ENCODE measurements around the gene GPR132. TPM values are rescaled to one million over a fixed set of nuclear protein-coding genes. Genes with fewer than 3 reads are reported as not detected.
A peak's percentile ranks its signal among the peaks of the same experiment; 100 is the strongest.

The GPR132 gene
- total and polyA plus RNA-seq, 11 donors = 0.27 to 5.3 (median 0.75) TPM

DNA sequence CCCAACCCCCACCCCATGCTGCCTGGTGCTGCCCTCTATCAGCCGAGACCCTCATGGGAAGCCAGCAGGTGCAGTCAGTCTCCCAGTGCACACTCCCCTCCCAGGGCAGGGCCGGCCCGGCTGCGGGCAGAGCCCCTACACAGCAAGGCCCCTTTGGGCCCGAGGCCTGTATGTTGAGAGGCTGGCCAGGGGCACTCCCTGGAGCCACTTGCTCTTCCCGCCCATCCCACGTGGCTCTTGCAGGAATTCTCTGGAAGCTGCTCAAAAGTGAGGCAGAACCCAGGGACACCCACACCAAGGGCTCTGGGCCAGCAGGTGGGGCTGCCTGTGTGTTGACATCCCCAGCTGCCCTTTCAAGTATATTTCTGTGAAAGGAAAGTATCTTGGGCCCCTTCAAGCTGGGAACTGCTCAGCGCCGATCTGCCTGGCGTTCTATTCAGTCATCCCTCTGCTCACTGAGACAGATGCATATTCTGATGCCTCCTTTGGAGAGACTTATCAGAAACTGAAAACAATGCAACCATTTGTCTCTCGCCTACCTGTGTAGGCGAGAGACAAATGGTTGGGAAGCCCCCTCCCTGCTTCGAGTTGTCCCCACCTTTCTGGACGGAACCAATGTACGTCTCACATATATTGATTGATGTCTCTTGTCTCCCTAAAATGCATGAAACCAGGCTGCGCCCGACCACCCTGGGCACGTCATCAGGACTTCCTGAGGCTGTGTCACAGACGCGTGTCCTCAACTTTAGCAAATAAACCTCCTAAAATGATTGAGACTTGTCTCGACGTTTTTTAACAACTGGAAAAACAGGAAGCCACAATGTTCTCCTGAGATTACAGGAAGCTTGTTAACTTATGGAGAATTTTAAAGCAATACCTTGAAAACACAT is 6.0 kb downstream of the GPR132 start:
- DNase-seq (peak in 1 of 5 donors; percentile 63), ATAC-seq (peak in 3 of 4 donors; percentile 12 to 36 (median 25))
- H3K4me1 ChIP-seq = peaks cover 10 to 56% (median 38%) of the 10 kb centered on the region in 12 donors
- peak overlapping the region; percentile 32 to 95 (median 82) for H3K27ac ChIP-seq
- intact Hi-C loops (cut with DNase I) = no loop called here
- 57 to 71% (median 65%) methylated on average over 15 to 22 of the region's 22 CpGs for WGBS, 4 donors
- H3K27me3 ChIP-seq = peaks cover 0 to 5% (median 0%) of the 10 kb centered on the region in 9 donors
- H3K4me3 ChIP-seq = peak overlapping the region in 1 of 12 donors; percentile 64
- H3K9me3 ChIP-seq = no peaks in the 10 kb centered on the region
- TF ChIP-seq POLR2A (IDR thresholded peaks at IDR 0.05) = peak in 1 of 2 donors; percentile 20
- TF ChIP-seq, protein P1, sequence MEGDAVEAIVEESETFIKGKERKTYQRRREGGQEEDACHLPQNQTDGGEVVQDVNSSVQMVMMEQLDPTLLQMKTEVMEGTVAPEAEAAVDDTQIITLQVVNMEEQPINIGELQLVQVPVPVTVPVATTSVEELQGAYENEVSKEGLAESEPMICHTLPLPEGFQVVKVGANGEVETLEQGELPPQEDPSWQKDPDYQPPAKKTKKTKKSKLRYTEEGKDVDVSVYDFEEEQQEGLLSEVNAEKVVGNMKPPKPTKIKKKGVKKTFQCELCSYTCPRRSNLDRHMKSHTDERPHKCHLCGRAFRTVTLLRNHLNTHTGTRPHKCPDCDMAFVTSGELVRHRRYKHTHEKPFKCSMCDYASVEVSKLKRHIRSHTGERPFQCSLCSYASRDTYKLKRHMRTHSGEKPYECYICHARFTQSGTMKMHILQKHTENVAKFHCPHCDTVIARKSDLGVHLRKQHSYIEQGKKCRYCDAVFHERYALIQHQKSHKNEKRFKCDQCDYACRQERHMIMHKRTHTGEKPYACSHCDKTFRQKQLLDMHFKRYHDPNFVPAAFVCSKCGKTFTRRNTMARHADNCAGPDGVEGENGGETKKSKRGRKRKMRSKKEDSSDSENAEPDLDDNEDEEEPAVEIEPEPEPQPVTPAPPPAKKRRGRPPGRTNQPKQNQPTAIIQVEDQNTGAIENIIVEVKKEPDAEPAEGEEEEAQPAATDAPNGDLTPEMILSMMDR (IDR thresholded peaks at IDR 0.05) = peak in 5 of 12 donors; percentile 9 to 36 (median 15)
- H3K36me3 ChIP-seq = peaks cover 0 to 22% (median 0%) of the 10 kb centered on the region in 9 donors

DNA sequence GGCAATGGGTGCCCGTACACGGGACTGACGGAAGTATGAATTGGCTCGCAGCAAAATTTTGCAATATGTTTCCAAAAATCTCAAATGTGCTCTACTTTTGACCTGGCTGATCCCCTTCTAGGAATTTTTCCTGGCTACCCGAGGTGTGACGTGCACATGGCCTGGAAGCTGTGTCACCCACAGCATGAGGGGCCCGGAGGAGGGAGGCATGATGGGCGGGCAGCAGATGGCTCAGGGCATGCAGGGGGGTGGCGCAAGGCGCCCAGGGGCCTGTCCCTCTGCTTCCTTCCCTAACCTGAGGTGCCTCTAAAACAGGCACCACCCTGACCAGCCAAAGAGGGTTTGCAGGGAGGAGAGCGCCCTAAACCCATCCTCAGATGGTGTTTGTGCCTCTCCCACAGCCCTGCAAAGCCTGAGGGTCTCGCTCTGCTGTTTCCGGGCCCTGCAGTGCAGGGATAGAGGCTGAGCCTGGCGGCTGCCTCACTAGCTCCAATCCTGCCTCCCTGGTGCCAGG is 6.7 kb downstream of the GPR132 start:
- Histone ChIP-seq H3K4me3 (no peak overlapping the region), H3K4me1 (peaks cover 10 to 52% (median 38%) of the 10 kb centered on the region in 12 donors), H3K27me3 (peaks cover 0 to 5% (median 0%) of the 10 kb centered on the region in 9 donors), H3K27ac (peak overlapping the region in 6 of 12 donors; percentile 30 to 95 (median 38)), H3K36me3 (peaks cover 0 to 25% (median 0%) of the 10 kb centered on the region in 9 donors), H3K9me3 (no peaks in the 10 kb centered on the region)
- intact Hi-C loops (cut with DNase I) = no loop called here
- WGBS, 4 donors = 92 to 95% (median 94%) methylated on average over 10 to 14 of the region's 14 CpGs
- TF ChIP-seq, protein P1 (IDR thresholded peaks at IDR 0.05) = no peak
- no peak for TF ChIP-seq POLR2A (IDR thresholded peaks at IDR 0.05)
- peak in 1 of 4 donors; percentile 7 for ATAC-seq
- no peak for DNase-seq

- peaks cover 0 to 46% (median 0%) of the 10 kb centered on the region in 9 donors for H3K36me3 ChIP-seq
- TF ChIP-seq, protein P1 (IDR thresholded peaks at IDR 0.05) = no peak
- no peak for TF ChIP-seq POLR2A (IDR thresholded peaks at IDR 0.05)
- intact Hi-C loops (cut with DNase I) = no loop called here
- H3K4me1 ChIP-seq = peaks cover 10 to 31% (median 26%) of the 10 kb centered on the region in 12 donors
- no peaks in the 10 kb centered on the region for H3K9me3 ChIP-seq
- no peak for ATAC-seq
- H3K27me3 ChIP-seq = peaks cover 0 to 5% (median 0%) of the 10 kb centered on the region in 9 donors
- WGBS, 4 donors = 69 to 87% (median 74%) methylated on average over 22 of the region's 22 CpGs
- no peak overlapping the region for H3K27ac ChIP-seq
- DNase-seq = no peak
- no peak overlapping the region for H3K4me3 ChIP-seq
Measured at GRCh38 chr14:105056303-105056831, 8.9 kb downstream of the GPR132 start.

Measured in heart left ventricle (tissue), 16 donors.